ENCODE data around the gene C13orf46.

Gene C13orf46

DNA sequence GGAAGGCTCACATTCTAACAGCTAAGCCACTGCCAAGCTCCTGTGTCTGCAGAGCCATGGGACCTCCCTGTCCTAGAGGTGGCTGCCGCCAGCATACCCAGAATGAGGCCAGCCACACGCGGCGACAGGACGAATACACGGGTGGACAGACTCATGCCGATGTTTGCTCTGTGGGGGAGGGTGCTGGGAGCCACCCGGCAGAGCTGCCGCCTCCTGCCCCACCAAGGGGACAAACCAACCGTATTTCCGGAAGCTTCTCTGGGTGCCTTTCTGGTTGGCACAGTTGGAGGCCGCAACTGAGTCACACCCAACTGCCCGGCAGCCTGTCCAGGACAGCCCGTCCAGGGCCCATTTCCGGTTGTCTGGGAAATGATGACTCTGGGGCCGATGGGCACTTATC, 20.3 kb downstream of the C13orf46 start:
- no peak for DNase-seq

GRCh38 chr13:113952983-113953520, 20.8 kb downstream of the C13orf46 start:
- DNase-seq = no peak

DNA sequence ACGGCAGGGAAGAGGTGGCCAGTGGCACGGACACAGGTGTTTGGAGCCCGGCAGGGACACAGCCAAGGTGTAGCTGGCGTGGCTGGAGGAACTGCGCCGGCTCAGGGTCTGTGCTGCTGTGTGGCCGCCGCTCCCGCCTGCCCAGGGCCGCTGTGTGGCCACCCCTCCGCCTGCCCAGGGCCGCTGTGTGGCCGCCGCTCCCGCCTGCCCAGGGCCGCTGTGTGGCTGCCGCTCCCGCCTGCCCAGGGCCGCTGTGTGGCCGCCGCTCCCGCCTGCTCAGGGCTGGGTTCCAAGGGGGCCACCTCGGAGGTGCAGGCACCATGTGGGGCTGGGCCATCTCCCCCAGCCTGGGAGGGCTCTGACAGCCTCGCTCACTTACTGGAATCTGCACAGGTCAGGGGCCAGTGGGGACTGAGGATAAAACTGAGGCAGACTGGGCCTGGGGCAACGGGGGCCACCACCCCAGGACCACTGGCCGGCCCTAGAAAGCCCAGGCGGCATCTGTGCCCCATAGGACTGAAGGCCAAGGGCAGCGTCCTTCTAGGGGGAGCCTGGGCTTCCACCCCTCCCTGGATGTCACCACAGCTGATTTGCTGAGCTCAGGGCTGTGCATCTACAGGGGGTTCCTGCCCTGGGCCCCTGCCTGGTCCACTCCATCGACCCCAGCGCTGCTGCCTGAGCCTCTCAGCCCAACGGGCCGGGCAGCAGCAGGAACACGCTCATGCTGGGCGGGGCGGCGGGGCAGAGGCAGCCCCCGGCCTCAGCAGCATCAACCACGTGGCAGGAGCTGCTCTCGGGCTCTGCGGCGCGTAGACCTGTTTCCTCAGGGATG, 21.5 kb downstream of the C13orf46 start:
- DNase-seq = no peak

- DNase-seq = peak; percentile 36
Measured at GRCh38 chr13:113951246-113951999, 22.5 kb downstream of the C13orf46 start.

GRCh38 chr13:113950451-113951245, 23.2 kb downstream of the C13orf46 start:
- no peak for DNase-seq

DNA sequence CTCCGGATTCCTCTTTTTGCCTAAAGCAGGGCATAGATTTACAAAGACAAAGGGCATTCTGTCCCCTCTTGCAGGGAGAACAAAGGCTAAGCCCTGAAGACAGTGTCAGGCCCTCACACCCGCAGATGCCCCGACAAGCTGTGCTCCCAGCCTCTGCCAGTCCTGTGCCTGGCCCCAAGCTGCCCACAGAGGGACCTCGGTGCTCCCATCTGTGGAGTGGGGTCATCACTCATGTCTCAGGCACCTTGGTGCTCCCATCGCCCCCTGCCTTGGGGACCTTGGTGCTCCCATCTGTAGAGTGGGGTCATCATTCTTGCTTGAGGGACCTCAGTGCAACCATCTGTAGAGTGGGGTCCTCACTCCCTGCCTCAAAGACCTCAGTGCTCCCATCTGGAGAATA, 24.3 kb downstream of the C13orf46 start:
- DNase-seq = no peak

GRCh38 chr13:113948034-113948742, 25.7 kb downstream of the C13orf46 start:
- no peak for DNase-seq

DNA sequence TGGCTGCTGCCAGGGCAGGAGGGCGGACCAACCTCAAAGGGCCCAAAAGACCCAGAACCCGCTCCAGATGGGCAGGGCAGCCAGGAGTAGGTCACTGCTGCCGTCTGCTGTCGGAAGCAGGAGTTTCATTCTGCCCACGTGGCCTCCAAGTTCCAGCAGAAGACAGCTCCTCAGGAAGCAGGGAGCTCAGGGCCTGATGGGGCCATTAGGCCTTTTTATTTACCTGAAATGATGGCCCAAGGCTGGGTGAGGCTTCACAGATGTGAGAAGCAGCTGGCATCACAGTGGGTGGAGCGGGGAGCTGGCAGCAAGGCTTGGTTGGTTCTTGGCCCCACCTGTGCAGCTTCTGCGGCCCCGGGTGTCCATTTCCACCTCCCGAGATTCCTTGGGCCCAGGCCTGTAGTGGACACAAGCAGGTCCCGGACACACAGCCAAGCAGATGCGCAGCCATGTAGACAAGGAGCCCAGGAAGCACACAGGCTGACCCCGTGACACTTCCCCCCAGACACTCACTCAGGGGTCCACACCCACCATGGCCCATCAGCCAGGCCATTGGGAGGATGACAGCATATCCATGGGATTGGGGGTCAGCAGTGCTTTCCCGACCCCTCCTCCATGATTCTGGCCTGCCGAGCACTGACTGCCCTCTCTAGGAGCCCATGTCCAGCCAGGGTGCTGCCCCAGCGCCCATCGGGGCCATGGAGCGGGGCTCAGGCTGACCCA, 26.4 kb downstream of the C13orf46 start:
- peak; percentile 26 for DNase-seq

GRCh38 chr13:113946409-113947181, 27.3 kb downstream of the C13orf46 start:
- DNase-seq = no peak

GRCh38 chr13:113945857-113946408, 27.9 kb downstream of the C13orf46 start:
- DNase-seq = no peak

DNA sequence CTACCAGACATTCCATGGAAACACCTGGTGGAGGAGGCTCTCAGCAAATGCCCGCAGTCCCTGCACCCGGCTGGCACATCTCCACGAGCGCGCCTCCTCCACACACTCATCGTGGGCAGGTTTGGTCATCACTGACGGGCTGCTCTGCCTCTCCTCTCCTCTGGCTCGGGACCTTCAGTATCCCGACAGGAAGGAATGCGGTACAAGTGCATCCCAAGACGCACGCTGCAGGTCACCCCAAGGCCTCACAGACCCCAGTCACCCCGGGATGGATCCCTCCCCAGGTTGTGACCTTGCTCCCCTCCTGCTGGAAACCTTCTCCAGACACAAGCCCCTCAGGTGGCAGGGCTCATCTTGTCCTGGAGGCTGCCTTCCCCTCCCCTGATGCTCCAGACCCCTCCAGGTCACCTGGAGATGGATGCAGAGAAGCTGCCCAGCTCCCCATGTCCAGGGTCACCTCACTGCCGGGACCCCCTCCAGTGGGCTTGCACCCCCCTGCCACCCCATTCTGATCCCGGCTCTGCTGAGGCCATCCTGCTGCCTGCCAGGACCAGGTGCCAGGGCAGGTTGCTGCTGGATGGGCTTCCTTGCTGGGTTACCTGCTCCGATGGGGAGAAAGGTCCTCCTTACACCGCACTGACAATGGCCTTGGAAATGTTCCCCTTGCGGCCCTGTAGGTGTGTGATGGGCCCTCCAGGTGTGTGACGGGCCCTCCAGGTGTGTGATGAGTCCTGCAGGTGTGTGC, 29.9 kb downstream of the C13orf46 start:
- no peak for DNase-seq

GRCh38 chr13:113942591-113943103, 31.2 kb downstream of the C13orf46 start:
- DNase-seq = no peak

- DNase-seq = no peak
Measured at GRCh38 chr13:113941571-113942191, 32.2 kb downstream of the C13orf46 start.

DNA sequence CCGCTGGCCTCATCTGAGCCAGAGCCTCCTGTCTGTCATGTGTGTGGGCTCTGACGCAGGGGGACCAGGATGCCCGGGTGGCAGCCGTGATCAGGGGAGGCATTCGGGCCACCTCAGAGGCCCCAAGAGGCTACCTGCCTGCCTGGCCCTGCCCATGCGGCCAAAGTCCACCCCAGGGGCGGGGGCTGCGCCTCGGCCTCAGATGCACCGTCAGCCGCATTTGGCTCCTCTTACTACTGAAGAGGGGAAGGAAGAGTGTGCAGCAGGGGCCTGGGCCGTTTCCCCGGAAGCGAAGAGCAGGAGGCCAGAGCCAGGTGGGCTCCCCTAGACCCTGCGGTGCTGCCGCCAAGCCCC, 34.0 kb downstream of the C13orf46 start:
- no peak for DNase-seq

- DNase-seq = no peak
Measured at GRCh38 chr13:113939129-113939943, 34.5 kb downstream of the C13orf46 start.

DNA sequence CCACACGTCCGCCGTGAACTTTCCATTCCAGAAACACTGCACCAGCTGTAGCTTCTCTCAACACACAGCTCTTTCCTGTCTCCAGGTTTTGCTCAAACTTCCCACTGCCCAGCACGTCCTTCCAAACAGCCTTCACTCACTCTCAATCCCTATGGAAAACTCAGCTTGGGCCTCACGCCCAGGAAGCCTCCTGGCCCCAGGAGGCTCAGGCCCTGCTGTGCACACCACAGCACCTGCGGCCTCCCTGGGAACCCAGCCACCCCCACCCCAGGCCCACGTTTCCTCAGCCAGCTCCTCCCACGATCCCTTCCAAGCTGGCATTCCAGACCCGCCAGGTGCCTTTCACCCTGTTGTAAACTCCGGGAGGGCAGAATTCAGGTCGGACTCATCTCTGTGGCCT, 35.2 kb downstream of the C13orf46 start:
- no peak for DNase-seq

- DNase-seq = no peak
Measured at GRCh38 chr13:113938246-113938645, 35.6 kb downstream of the C13orf46 start.

DNA sequence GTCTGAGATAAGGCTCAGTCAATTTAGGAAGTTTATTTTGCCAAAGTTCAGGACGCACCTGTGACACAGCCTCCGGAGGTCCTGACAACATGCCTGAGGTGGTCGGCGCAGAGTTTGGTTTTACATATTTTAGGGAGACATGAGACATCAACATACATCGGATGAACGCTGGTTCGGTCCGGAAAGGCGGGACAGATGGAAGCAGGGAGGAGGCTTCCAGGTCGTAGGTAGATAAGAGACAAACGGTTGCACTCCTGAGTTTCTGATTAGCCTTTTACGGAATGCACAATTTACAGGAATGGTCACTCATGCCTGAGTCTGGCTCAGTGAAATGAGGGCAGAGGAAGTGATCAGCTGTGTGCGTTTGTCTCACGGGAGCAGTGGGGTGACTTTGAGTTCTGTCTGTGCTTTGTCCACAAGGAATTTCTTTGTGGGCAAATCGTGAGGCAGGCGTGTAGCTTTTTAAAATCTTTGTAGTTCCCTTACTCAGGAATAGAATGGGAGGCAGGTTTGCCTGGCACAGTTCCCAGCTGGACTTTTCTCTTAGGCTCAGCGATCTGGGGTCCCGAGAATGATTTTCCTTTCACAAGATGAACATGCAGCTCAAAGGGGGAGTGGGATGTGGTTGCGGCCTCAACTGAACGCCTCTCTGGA, 36.2 kb downstream of the C13orf46 start:
- no peak for DNase-seq
